NT2/D1 (cell line): ENCODE measurements around the gene MED20.

ENCODE experiments used
- SUZ12 ChIP-seq: IDR thresholded peaks from 2 replicates; pipeline ENCODE4 v1.6.1; 2011; ENCODE audit not compliant: insufficient read length, insufficient read depth; ENCODE audit errors: extremely low read depth
- YY1 ChIP-seq: IDR thresholded peaks from 2 replicates; pipeline ENCODE4 v1.6.1; 2011; ENCODE audit not compliant: insufficient read length, insufficient read depth
- ZNF274 ChIP-seq: IDR thresholded peaks from 2 replicates; pipeline ENCODE4 v1.6.1; 2011; ENCODE audit warnings: mild to moderate bottlenecking, low read depth, low read length

- no peak for TF ChIP-seq SUZ12
- TF ChIP-seq ZNF274, result no peak
- TF ChIP-seq YY1, result no peak
Measured at GRCh38 chr6:41966214-41966920, 45.4 kb upstream of the MED20 start.
